GM19328 (cell line): ENCODE results near the gene ALK.

Experiments
- ATAC-seq: cut with Tn5 transposase; IDR thresholded peaks from one replicate; pipeline ENCODE4 v1.9.1; 2021; ENCODE audit warnings: mild to moderate bottlenecking, moderate library complexity; ENCODE audit not compliant: unreplicated experiment

Gene ALK

DNA sequence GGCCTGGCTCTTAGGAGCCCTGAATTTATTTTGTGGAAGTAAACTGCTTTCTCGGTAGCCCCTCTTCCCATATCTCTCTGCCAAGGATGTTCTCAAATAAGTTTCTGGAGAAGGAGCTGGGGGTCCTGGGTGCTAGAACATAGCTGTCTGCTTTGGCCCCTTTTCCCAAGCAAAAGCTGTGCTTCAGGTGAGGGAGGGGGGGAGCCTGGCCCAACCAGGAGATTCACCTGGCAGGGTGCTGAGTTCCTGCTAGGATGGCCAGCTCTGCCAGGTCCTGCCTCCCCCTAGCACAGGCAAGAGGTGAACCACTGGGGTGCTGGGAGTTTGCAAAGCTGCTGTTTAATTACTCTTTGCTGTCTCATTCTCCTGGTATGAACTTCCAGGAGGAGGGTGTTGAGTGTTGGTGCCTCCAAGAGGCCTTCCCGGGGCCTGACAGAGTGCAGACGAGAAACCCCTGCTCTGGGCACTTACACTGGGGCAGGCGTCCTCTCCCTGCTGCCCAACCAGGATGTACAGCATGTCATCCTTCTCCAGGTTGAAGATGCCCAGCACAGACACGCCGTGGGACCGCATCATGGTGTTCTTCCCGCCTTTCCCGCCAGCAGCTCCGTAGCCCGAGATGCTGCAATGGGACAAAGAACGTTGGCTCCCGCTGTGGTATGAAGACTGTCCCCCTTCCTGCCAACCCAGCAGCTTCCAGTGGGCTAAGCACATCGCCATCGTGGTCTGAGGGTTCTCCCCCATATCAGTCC is 682.0 kb downstream of the ALK start:
- ATAC-seq = no peak

DNA sequence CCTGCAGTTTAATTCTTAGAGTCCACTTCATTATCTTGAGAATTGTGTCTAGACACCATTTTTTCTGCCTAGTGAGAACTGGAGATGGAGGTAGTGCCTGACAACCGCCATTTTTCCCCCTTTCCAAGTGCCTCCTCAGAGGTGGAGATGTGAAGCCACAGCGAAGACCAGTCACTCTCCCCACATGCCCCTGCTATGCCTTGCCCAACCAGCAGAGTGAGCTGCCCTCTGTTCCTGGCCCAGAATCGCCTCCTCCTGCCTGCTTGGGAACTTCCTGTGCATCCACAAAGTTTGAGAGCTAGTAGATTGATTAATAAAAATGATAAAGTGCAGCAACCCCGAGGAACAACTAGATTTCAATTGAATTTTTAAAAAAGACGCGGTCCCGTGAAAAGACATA is 682.9 kb downstream of the ALK start:
- no peak for ATAC-seq

- no peak for ATAC-seq
Measured at GRCh38 chr2:29236074-29236473, 685.3 kb downstream of the ALK start.

DNA sequence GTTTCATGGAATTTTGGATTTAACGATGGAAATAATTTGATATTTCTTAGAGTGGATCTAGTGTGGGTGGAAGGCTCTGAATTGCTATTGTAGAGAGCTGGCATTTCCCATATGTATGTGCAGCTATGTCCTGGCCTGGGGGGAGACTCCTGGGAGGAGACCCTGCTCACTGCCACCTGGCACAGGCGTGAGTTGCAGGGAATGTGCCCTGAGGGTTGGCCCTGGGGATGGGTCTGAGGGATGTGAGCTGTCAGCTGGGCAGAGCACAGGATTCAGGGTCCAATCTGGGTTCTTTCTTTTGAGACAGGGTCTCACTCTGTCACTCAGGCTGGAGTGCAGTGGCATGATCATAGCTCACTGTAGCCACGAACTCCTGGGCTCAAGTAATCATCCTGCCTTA is 686.0 kb downstream of the ALK start:
- ATAC-seq = no peak

DNA sequence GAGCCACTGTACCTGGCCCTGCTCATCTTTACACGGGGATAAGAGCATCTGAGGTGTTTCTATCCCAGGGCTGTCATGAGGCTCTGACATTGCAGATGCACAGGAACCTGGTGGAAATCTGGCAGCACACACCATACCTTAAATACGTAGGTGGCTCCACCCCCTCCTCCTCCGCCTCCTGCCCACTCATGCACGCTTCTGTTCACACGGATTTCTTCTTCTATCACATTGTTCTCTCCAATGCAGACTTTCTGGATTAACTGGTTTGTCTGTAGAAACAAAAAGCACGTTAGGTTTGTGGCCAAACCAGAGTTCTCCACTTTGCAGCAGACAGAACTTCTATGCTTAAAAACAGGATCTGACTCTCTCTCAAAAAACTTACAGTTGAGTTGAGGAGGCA is 688.0 kb downstream of the ALK start:
- ATAC-seq = no peak

- ATAC-seq = no peak
Measured at GRCh38 chr2:29232041-29232440, 689.3 kb downstream of the ALK start.

- no peak for ATAC-seq
Measured at GRCh38 chr2:29229640-29230039, 691.7 kb downstream of the ALK start.

DNA sequence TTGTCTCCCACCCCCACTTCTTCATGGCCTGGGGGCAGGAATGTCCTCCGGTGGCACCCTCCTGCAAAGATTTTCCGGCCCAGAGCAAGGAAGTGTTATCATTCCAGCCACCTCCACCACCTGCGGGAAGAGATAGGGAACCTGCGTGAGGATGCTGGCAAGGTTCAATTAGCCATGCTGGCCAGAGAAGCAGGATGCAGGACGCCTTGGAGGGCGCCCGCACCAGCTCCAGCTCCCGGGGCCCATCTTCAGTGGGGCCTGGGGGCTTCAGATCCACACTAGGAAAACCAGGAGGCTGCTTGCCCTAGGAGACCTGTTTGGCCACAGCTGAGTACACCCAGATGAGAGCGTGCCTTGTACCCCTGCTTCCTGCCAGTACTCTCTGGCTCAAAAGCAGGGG is 692.4 kb downstream of the ALK start:
- ATAC-seq = no peak

DNA sequence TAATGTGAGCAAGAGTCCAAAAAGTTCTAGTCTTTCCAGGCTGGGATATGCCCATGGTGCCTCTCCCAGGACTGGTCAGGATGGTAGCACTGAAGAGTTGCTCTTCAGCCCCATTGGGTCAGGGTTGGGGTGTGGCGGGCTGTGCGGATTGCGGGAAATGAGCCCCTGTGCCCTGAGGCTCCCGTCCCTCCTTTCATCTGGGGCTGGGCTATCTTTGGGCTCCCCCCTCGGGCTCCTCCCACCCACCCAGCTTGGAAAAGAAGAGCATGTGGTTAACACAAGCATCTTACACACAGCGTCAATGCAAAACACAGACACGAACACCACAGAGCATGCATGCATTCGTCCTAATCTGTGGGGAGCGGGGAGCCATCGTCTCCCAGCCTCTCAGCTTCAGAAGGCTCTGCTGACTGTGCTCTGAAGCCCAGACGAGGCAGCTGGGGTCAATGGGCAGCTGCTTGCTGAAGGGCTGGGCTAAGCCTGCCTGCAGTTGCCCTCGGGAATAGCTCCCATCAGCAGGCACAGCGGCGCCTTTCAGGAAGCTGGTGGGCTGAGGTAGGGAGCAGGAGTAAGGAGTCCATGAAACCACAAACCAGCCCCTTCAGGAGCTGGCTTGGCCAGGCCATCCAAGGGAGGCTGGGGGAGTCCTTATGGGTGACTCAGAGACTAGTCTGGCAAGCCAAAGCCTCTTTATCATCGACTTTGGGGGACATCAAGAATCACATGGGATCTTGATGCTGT is 693.3 kb downstream of the ALK start:
- no peak for ATAC-seq

GRCh38 chr2:29226808-29227207 is 694.6 kb downstream of the ALK start:
- no peak for ATAC-seq

- ATAC-seq = no peak
Measured at GRCh38 chr2:29226375-29226774, 695.0 kb downstream of the ALK start.

- no peak for ATAC-seq
Measured at GRCh38 chr2:29225814-29226213, 695.6 kb downstream of the ALK start.

GRCh38 chr2:29224693-29225551 is 696.5 kb downstream of the ALK start:
- ATAC-seq = no peak

GRCh38 chr2:29223851-29224692 is 697.3 kb downstream of the ALK start:
- no peak for ATAC-seq

DNA sequence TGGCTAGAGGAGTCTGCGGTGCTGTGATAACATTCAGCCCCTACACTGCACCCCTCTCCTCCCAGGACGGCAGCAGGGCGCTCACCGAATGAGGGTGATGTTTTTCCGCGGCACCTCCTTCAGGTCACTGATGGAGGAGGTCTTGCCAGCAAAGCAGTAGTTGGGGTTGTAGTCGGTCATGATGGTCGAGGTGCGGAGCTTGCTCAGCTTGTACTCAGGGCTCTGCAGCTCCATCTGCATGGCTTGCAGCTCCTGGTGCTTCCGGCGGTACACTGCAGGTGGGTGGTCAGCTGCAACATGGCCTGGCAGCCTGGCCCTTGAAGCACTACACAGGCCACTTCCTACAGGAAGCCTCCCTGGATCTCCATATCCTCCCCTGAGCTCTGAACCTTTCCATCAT is 698.1 kb downstream of the ALK start:
- no peak for ATAC-seq

DNA sequence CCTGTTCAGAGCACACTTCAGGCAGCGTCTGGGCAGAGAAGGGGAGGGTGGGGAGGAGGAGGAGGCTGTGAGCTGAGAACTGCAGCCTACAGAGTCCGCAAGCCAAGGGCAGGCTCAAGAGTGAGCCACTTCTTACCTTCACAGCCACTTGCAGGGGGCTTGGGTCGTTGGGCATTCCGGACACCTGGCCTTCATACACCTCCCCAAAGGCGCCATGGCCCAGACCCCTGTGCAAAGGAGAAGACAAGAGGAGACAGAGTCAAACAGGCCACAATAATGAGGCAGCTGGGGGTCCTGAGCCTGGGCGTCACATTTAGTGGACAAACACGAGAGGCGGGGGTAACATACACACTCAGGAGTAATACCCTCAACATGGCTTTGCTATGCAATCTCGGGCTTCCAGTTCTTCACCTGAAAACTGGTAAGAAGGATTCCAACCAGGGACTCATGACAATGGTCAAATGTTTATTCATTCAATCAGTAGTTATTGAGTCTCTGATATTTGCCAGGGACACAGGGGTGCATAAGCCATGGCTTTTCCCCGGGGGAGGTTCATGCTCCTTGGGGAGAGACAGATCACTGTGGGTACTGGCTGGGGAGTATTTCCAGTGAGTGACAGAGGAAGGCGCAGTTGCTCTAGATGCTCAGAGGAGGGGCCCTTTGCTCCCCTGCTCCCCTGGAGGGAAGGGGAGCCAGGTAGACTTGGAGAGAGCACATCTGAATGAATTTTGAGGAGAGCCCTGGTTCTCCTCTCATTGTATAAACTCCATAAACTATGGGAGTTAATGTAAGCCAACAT is 698.8 kb downstream of the ALK start:
- no peak for ATAC-seq

GRCh38 chr2:29220506-29221270 is 700.7 kb downstream of the ALK start:
- ATAC-seq = no peak

DNA sequence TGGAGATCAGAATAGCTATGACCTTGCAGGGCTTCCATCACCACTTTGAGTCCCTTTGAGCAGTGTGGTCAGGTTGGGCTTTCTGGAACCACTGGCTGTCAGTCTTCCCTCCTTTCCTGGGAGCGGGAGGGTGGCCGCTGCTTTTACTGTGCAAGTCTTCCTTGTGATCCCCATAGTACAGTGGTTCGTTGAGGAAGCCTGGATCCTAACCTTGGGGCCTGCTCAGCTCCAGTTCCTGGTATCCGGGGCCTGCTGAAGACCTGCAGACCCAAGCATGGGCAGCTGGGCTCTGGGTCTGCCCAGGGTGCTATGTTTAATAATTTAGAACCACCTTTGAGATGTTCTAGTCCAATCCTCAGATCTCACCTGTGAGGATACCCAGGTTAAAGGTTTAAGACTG is 702.0 kb downstream of the ALK start:
- no peak for ATAC-seq

- no peak for ATAC-seq
Measured at GRCh38 chr2:29218550-29219125, 702.7 kb downstream of the ALK start.
